Measurements from ENCODE around the gene CFTR.
A peak's percentile ranks its signal among the peaks of the same experiment; 100 is the strongest.

- TF ChIP-seq, protein P1, sequence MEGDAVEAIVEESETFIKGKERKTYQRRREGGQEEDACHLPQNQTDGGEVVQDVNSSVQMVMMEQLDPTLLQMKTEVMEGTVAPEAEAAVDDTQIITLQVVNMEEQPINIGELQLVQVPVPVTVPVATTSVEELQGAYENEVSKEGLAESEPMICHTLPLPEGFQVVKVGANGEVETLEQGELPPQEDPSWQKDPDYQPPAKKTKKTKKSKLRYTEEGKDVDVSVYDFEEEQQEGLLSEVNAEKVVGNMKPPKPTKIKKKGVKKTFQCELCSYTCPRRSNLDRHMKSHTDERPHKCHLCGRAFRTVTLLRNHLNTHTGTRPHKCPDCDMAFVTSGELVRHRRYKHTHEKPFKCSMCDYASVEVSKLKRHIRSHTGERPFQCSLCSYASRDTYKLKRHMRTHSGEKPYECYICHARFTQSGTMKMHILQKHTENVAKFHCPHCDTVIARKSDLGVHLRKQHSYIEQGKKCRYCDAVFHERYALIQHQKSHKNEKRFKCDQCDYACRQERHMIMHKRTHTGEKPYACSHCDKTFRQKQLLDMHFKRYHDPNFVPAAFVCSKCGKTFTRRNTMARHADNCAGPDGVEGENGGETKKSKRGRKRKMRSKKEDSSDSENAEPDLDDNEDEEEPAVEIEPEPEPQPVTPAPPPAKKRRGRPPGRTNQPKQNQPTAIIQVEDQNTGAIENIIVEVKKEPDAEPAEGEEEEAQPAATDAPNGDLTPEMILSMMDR (IDR thresholded peaks at IDR 0.05), result peak; percentile 37
- TF ChIP-seq EZH2 (IDR thresholded peaks at IDR 0.05), result no peak
- no peak for TF ChIP-seq EZH2phosphoT487 (IDR thresholded peaks at IDR 0.05)
Observed at GRCh38 chr7:117480978-117481377, 1.2 kb downstream of the CFTR start.

Data from neural progenitor cell (in vitro differentiated cells).